AG04450 (cell line): ENCODE measurements around the gene ZNF185. TPM values are rescaled to one million over a fixed set of nuclear protein-coding genes. Genes with fewer than 3 reads are reported as not detected.
A peak's percentile ranks its signal among the peaks of the same experiment; 100 is the strongest.

ENCODE experiments used
- CTCF ChIA-PET: fragments of 300-600, 350-600 bp; formaldehyde crosslinking; extraction: SDS; loops from one replicate; lab custom pipeline; 2022; ENCODE audit warnings: antibody characterized with exemption, inconsistent platforms; lab: Charles Lee
- POLR2A ChIA-PET: fragments of 350-600 bp; formaldehyde crosslinking; extraction: SDS; loops from one replicate; lab custom pipeline; 2021; ENCODE audit warnings: antibody characterized with exemption, inconsistent platforms; lab: Yijun Ruan, JAX
- DNase-seq: peaks from one replicate; pipeline ENCODE4 v3.0.0-alpha.2; 2011; ENCODE audit warnings: low read depth, low spot score
- H3K27ac ChIP-seq: one replicate; pipeline ENCODE4 v1.5.1; 2012; ENCODE audit warnings: low read depth, low read length, control low read depth
- H3K27me3 ChIP-seq: one replicate; pipeline ENCODE4 v1.6.0; 2012; ENCODE audit warnings: low read length; ENCODE audit not compliant: control insufficient read depth, insufficient read depth
- H3K4me3 ChIP-seq: 2 replicates; pipeline ENCODE4 v1.5.1; 2011; ENCODE audit warnings: mild to moderate bottlenecking, low read depth, low read length, control low read depth
- H3K9me3 ChIP-seq: 2 replicates; pipeline ENCODE4 v1.5.1; 2012; ENCODE audit warnings: low read length; ENCODE audit not compliant: control insufficient read depth, insufficient read depth
- CTCF ChIP-seq: IDR thresholded peaks from 2 replicates; pipeline ENCODE4 v1.5.1; 2011; ENCODE audit warnings: low read depth, low read length, control low read depth, inconsistent platforms
- polyA plus RNA-seq: library from polyadenylated mRNA; depleted of rRNA; stranded (reverse); fragments of >200 nt; gene quantifications from 2 replicates; pipeline ENCODE4 v1.2.3, GENCODE V29; 2011; rRNA removed

The ZNF185 gene
- polyA plus RNA-seq, 1 experiment = 10.3 TPM

- Histone ChIP-seq H3K27me3 (no peaks in the 10 kb centered on the region), H3K27ac (peak overlapping the region; percentile 21), H3K4me3 (peak overlapping the region; percentile 64), H3K9me3 (no peaks in the 10 kb centered on the region)
- CTCF ChIA-PET = interaction anchor here (0.6 to 2.3 kb wide), 22 partner anchors 8 to 1366 kb away, joined by 3 to 26 read pairs (median 4); partner anchors contain the start of gene BGN
- POLR2A ChIA-PET = interaction anchor here (0.6 kb wide), 1 partner anchor 11 kb away, joined by 3 read pairs; no protein-coding TSS in a partner anchor
- DNase-seq = no peak
- TF ChIP-seq CTCF = no peak
Observed at GRCh38 chrX:152942077-152942442, 44.2 kb downstream of the ZNF185 start.

GRCh38 chrX:152943826-152944225, 46.0 kb downstream of the ZNF185 start:
- ChIA-PET CTCF (interaction anchor here (0.6 kb wide), 2 partner anchors 716 to 1191 kb away, joined by 3 to 5 read pairs; no protein-coding TSS in a partner anchor), POLR2A (no interaction called here)
- no peaks in the 10 kb centered on the region for H3K27me3 ChIP-seq
- DNase-seq = no peak
- H3K27ac ChIP-seq = no peak overlapping the region
- no peak for TF ChIP-seq CTCF
- no peak overlapping the region for H3K4me3 ChIP-seq
- H3K9me3 ChIP-seq = no peaks in the 10 kb centered on the region

GRCh38 chrX:152945021-152945979, 47.4 kb downstream of the ZNF185 start:
- DNase-seq = no peak
- Histone ChIP-seq H3K4me3 (no peak overlapping the region), H3K27me3 (no peaks in the 10 kb centered on the region), H3K27ac (no peak overlapping the region), H3K9me3 (no peaks in the 10 kb centered on the region)
- ChIA-PET POLR2A (no interaction called here), CTCF (interaction anchor here (0.5 kb wide), 1 partner anchor 1010 kb away, joined by 5 read pairs; no protein-coding TSS in a partner anchor)
- no peak for TF ChIP-seq CTCF

GRCh38 chrX:152946681-152947080, 48.8 kb downstream of the ZNF185 start:
- no peak for DNase-seq
- no peak overlapping the region for H3K4me3 ChIP-seq
- H3K27me3 ChIP-seq = no peaks in the 10 kb centered on the region
- H3K27ac ChIP-seq = no peak overlapping the region
- POLR2A ChIA-PET = no interaction called here
- CTCF ChIA-PET = no interaction called here
- TF ChIP-seq CTCF = no peak
- H3K9me3 ChIP-seq = no peaks in the 10 kb centered on the region

Other genes with a start within 250 kb of the ZNF185 start
- not detected in 2 replicates for gene MAGEA3, start 199.3 kb upstream of the ZNF185 start, polyA plus RNA-seq
- gene CSAG2, start 188.8 kb upstream of the ZNF185 start, polyA plus RNA-seq = not detected in 2 replicates
- not detected in 2 replicates for gene MAGEA2B, start 183.4 kb upstream of the ZNF185 start, polyA plus RNA-seq
- not detected in 2 replicates for gene CSAG1, start 164.3 kb upstream of the ZNF185 start, polyA plus RNA-seq
- not detected in 2 replicates for gene MAGEA12, start 164.3 kb upstream of the ZNF185 start, polyA plus RNA-seq
- gene MAGEA2, start 144.2 kb upstream of the ZNF185 start, polyA plus RNA-seq = not detected in 2 replicates
- gene CSAG3, start 138.8 kb upstream of the ZNF185 start, polyA plus RNA-seq = not detected in 2 replicates
- gene MAGEA6, start 128.4 kb upstream of the ZNF185 start, polyA plus RNA-seq = not detected in 2 replicates
- 53.8 and 70.9 TPM in 2 replicates for gene CETN2, start 67.3 kb upstream of the ZNF185 start, polyA plus RNA-seq
- 19.6 and 21.0 TPM in 2 replicates for gene NSDHL, start 67.0 kb upstream of the ZNF185 start, polyA plus RNA-seq
- gene PNMA5, start 96.0 kb downstream of the ZNF185 start, polyA plus RNA-seq = not detected in 2 replicates
- gene PNMA3, start 158.4 kb downstream of the ZNF185 start, polyA plus RNA-seq = 0.02 TPM in 2 replicates
- 0.15 and 0.30 TPM in 2 replicates for gene PNMA6A, start 174.4 kb downstream of the ZNF185 start, polyA plus RNA-seq